Lower lobe of right lung (tissue), 2 donors: ENCODE results near the gene CACNA1C. TPM values are rescaled to one million over a fixed set of nuclear protein-coding genes. Genes with fewer than 3 reads are reported as not detected.

ENCODE experiments used
- ATAC-seq, 2 donors: fragments of 200-7000 bp; cut with Tn5 transposase; one replicate each; pipeline ENCODE4 v1.9.1; 2020 to 2022; ENCODE audit warnings: mild to moderate bottlenecking in 2 of 2, moderate library complexity in 2 of 2
- DNase-seq: peaks from one replicate; pipeline ENCODE4 v3.0.0-alpha.2; 2020
- H3K27ac ChIP-seq: fragments of 200-600 bp; one replicate; pipeline ENCODE4 v1.8.0; 2022
- H3K27me3 ChIP-seq: fragments of 200-600 bp; one replicate; pipeline ENCODE4 v1.8.0; 2022; ENCODE audit warnings: low read depth
- H3K36me3 ChIP-seq: fragments of 200-600 bp; one replicate; pipeline ENCODE4 v1.8.0; 2022; ENCODE audit warnings: mild to moderate bottlenecking
- H3K4me1 ChIP-seq: fragments of 200-600 bp; one replicate; pipeline ENCODE4 v1.8.0; 2022
- H3K4me3 ChIP-seq: fragments of 200-600 bp; one replicate; pipeline ENCODE4 v1.8.0; 2022; ENCODE audit warnings: mild to moderate bottlenecking
- H3K9me3 ChIP-seq: fragments of 200-600 bp; one replicate; pipeline ENCODE4 v1.8.0; 2022
- intact Hi-C: fragments of 100-400 bp; cut with DNase I; formaldehyde crosslinking; loops from one replicate; pipeline ENCODE4 v1.11.0; 2022
- total RNA-seq: library from RNA; stranded (reverse); fragmentation: NEBNext Ultra II Directional; extraction: Animal tissue kit (Norgen Biotek cat#: 25700); gene quantifications from one replicate; pipeline ENCODE4 v1.2.1, GENCODE V29; 2021
- TF ChIP-seq, protein P1 (sequence below): fragments of 200-600 bp; IDR thresholded peaks from one replicate; pipeline ENCODE4 v1.8.0; 2022; ENCODE audit warnings: antibody characterized with exemption, mild to moderate bottlenecking
- donor health status: DM: no; HTN: yes; CAD: no; lungs with severe emphysema.

CACNA1C gene
- total RNA-seq, 1 donor from 2014 or later = 8.4 TPM

DNA sequence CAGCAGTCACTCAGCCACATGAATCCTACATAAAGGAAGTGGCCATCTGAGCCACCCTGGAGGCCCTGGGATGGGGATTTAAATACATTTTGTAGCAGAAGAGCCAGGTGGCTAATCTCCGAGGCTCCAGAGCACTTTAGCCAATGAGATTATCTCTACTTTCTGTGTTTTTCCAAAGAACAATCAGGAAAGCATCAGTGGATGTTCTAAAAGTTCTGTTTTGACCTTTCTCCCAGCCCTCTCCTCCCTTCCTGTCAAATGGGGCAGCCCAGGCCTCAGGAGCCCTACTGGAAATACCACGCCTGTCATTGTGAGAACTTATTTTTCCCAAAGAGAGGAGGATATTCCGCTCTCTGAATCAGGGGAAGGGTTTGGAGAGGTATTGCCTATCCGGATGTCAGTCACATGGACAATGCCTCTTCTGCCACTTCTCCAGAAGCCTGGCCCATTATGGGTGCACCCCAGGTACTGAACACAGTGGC, 405.2 kb downstream of the CACNA1C start:
- ATAC-seq (no peak), DNase-seq (no peak)
- Histone ChIP-seq H3K27me3 (no peaks in the 10 kb centered on the region), H3K4me1 (peaks cover 11% of the 10 kb centered on the region), H3K4me3 (no peak overlapping the region), H3K9me3 (no peaks in the 10 kb centered on the region), H3K36me3 (no peaks in the 10 kb centered on the region), H3K27ac (no peak overlapping the region)
- intact Hi-C loops = no loop called here
- TF ChIP-seq, protein P1, sequence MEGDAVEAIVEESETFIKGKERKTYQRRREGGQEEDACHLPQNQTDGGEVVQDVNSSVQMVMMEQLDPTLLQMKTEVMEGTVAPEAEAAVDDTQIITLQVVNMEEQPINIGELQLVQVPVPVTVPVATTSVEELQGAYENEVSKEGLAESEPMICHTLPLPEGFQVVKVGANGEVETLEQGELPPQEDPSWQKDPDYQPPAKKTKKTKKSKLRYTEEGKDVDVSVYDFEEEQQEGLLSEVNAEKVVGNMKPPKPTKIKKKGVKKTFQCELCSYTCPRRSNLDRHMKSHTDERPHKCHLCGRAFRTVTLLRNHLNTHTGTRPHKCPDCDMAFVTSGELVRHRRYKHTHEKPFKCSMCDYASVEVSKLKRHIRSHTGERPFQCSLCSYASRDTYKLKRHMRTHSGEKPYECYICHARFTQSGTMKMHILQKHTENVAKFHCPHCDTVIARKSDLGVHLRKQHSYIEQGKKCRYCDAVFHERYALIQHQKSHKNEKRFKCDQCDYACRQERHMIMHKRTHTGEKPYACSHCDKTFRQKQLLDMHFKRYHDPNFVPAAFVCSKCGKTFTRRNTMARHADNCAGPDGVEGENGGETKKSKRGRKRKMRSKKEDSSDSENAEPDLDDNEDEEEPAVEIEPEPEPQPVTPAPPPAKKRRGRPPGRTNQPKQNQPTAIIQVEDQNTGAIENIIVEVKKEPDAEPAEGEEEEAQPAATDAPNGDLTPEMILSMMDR = no peak

DNA sequence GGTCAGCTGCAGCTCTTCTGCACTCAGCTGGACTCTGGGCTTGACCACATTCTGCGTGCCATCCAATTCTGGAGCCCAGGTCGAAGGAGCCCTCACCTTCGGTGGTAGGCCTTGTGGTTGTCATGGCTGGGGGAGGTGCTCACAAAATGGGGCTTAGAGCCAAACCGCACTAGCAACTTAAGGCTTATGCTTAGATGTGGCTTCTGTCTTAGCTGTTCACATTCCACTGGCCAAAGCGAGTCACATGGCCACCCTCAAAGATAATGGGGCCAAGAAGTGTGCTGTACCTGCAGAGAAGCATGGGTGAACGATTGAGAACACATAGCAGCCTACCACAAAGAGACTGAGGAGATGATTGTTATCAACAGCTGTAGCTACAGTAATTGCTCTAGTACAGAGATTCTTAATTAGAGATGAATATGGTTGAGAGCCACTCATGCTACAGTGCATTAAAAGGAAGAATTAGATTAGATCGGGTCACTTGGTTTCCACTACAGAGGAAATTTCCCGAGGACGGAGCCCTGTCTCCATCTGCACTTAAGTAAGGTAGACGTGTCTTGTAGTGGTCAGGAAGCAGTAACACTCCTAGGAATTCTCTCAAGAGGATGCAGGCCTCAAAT, 407.4 kb downstream of the CACNA1C start:
- Histone ChIP-seq H3K36me3 (no peaks in the 10 kb centered on the region), H3K4me1 (no peaks in the 10 kb centered on the region), H3K9me3 (no peaks in the 10 kb centered on the region), H3K27ac (no peak overlapping the region), H3K4me3 (no peak overlapping the region), H3K27me3 (no peaks in the 10 kb centered on the region)
- intact Hi-C loops = no loop called here
- TF ChIP-seq, protein P1 = no peak
- DNase-seq (no peak), ATAC-seq (no peak)

DNA sequence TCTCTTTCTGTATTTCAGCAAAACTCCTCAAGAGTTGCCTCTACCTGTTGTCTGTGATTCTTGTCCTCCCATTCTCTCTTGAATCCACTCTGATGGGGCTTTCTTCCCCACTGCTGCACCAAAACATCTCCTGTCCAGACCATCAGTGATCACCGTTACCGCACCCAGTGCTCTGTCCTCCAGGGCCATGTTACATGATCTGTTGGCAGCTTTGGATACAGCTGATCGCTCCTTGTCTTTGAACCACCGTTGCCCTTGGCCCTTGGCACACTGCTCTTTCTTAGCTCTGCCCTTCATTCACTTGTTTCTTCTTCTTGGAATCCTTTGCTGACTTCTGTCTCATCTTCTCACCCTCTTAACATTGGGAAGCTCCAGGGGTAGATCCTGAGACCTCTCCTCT, 408.3 kb downstream of the CACNA1C start:
- ATAC-seq (no peak), DNase-seq (no peak)
- Histone ChIP-seq H3K4me3 (no peak overlapping the region), H3K36me3 (no peaks in the 10 kb centered on the region), H3K27me3 (no peaks in the 10 kb centered on the region), H3K9me3 (no peaks in the 10 kb centered on the region), H3K4me1 (no peaks in the 10 kb centered on the region), H3K27ac (no peak overlapping the region)
- intact Hi-C loops = no loop called here
- TF ChIP-seq, protein P1 = no peak

DNA sequence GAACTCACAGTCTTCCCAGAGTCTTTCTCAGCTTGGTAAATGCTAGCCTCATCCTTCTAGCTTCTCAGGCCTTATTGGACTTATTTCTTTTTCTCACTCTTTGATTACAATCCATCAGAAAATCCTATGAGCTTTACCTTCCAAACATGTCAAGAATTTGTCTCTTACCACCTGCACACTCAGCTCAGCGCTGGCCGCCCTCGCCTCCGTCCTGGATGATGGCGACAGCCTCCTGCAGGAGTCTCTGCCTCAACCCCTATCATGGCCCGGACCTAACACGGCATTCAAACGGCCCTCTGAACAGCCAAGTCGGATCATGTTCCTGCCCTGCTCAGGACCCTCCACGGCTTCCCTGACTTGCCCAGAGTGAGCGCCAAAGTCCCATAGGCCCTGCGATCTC, 408.9 kb downstream of the CACNA1C start:
- TF ChIP-seq, protein P1 = no peak
- H3K27ac ChIP-seq = no peak overlapping the region
- no peaks in the 10 kb centered on the region for H3K4me1 ChIP-seq
- H3K9me3 ChIP-seq = no peaks in the 10 kb centered on the region
- no peak overlapping the region for H3K4me3 ChIP-seq
- intact Hi-C loops = no loop called here
- H3K27me3 ChIP-seq = no peaks in the 10 kb centered on the region
- no peaks in the 10 kb centered on the region for H3K36me3 ChIP-seq
- ATAC-seq (no peak), DNase-seq (no peak)

DNA sequence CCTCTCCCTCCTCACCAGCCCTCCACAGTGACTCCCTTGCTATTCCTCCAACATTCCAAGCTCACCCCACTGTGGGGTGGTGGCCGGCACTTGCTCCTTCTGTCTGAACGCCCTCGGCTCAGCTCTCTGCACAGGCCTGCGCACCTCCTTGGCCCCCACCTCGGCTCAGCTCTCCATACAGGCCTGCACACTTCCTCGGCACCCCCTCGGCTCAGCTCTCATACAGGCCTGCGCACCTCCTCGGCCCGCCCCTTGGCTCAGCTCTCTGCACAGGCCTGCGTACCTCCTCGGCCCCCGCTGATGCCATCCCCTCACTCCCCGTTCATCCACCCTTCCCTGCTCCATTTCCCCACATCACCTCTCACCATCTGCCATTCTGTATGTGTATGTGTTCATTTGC, 409.3 kb downstream of the CACNA1C start:
- intact Hi-C loops = no loop called here
- Histone ChIP-seq H3K4me1 (no peaks in the 10 kb centered on the region), H3K4me3 (no peak overlapping the region), H3K27ac (no peak overlapping the region), H3K27me3 (no peaks in the 10 kb centered on the region), H3K36me3 (no peaks in the 10 kb centered on the region), H3K9me3 (no peaks in the 10 kb centered on the region)
- DNase-seq = no peak
- ATAC-seq = no peak
- TF ChIP-seq, protein P1 = no peak
